Fibroblast of skin of abdomen (primary cell): Measurements from ENCODE around the gene CUEDC2.
A peak's percentile ranks its signal among the peaks of the same experiment; 100 is the strongest.
"Not testable (repeated sequence)": the region's sequence is repeated elsewhere in the genome, so short reads cannot be mapped to it uniquely, and the experiment has no call there.

Experiments
- DNase-seq: peaks from one replicate; pipeline ENCODE4 v3.0.0-alpha.2; 2013

CUEDC2 gene

DNA sequence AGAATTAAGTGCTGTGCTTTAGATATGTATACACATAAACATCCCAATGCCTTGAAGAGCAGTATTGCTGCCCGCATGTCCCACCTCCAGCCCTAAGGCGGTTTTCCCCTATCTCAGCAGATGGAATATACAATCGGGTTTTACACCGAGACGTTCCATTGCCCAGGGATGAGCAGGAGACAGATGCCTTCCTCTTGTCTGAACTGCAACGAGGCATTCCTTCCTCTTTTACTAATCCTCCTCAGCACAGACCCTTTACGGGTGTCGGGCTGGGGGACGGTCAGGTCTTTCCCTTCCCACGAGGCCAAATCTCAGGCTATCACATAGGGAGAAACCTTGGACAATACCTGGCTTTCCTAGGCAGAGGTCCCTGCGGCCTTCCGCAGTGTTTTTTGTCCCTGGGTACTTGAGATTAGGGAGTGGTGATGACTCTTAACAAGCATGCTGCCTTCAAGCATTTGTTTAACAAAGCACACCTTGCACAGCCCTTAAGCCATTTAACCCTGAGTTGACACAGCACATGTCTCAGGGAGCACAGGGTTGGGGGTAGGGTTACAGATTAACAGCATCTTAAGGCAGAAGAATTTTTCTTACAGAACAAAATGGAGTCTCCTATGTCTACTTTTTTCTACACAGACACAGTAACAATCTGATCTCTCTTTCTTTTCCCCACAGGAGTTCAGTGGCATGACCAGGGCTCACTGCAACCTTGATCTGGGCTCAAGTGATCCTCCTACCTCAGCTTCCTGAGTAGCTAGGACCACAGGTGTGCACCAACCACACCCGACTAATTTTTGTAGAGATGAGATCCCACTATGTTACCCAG, 22.5 kb upstream of the CUEDC2 start:
- DNase-seq = not testable (repeated sequence)

DNA sequence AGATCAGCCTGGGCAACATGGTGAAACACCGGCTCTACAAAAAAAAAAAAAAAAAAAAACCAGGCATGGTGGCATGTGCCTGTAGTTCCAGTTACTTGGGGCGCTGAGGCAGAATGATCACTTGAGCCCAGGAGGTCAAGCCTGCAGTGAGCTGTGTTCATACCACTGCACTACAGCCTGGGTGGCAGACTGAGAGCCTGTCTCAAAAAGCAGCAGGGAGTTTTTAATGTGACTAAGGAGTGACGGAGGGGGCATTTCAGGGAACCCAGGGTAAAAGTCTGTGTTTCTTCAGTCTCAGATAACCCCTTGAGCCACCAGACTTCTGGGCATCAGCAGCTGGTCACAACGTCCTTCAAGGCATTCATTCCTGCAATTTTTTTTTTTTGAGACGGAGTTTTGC, 21.1 kb upstream of the CUEDC2 start:
- no peak for DNase-seq

GRCh38 chr10:102452672-102453340, 20.4 kb upstream of the CUEDC2 start:
- DNase-seq = peak; percentile 44

GRCh38 chr10:102451105-102451969, 19.0 kb upstream of the CUEDC2 start, which contains the start of gene C10orf95:
Gene C10orf95, minus strand, starts transcription at chr10:102451543. Its CDS starts 450 bp downstream, at chr10:102451093.
- DNase-seq = peak; percentile 3

GRCh38 chr10:102450374-102451104, 18.2 kb upstream of the CUEDC2 start:
- peak; percentile 79 for DNase-seq

DNA sequence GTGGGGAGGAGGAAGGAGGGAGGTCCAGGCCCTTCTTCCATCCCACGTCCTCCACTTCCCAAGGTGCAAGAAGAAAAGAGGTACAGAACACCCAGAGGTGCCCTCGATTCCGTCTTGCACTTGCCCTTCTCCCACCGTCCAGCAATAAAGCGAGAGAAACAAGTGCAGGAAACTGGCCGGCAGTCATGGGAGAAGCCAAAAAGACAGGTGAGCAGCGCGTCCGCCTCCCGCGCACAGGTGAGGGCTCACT, 17.7 kb upstream of the CUEDC2 start:
- DNase-seq = no peak

DNA sequence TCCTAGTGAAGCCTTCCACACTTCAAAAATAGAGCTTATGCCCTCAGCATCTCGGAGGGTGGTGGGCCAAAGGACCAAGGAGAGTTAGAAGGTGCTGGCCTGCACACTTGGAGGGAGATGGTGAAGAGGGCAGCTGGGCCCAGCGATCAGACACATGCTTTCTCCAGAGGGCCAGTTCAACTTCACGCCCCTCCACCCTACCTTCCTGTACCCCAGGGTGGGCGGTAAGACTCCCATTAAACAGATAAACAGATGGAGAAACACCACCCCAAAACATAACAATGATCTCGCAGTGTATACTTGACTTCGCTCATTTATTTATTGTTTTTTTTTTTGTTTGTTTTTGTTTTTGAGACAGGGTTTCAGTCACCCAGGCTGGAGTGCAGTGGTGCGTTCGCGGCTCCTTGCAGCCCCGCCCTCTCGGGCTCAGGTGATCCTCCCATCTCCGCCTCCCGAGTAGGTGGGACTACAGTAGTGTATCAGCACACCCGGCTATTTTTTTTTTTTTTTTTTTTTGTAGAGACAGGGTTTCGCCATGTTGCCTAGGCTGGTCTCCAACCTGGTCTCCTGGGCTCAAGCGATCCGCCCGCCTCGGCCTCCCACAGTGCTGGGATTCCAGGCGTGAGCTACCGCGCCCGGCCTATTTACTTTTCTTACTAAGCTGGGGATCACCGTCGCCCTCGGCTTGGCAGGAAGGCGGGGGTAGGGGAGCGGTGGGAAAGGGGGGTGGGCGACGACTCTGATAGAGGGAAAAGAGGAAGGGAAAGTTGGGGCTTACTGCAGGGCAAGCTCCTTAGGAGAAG, 17.1 kb upstream of the CUEDC2 start:
- peak; percentile 34 for DNase-seq

GRCh38 chr10:102444851-102445250, 12.5 kb upstream of the CUEDC2 start:
- no peak for DNase-seq

DNA sequence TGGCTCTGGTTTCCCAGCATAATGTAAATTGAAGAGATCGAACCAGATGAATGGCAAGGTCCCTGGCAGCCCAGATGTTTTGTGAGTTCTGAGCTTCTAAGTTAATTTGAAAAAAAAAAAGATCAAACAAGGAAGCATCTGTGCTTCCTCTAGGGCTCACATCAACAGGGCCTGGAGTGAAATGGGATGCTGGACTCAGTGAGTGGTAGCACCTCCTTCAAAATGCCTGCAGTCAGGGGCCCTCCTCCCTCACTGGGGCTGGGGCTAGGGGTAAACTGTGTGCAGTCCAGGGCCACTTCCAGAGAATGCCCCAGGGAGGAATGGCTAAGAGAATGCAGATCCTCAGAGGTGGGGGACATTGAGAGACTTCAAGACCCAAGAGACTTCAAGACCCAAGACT, 6.0 kb upstream of the CUEDC2 start:
- no peak for DNase-seq

DNA sequence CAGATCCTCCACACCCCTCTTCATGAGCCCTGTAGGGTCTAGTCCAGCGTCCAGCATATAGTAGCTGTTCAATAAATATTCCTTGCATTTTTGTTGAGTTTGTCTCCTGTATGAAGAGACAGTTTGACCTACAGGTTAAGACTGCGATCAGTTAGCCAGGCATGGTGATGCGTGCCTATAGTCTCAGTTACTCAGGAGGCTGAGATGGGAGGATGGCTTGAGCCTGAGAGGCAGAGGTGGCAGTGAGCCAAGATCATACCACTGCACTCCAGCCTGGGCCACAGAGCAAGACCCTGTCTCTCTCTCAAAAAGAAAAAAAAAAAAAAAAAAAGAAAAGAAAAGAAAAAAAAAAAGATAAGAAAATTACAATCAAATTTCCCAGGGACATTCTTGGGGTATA, 5.1 kb upstream of the CUEDC2 start:
- no peak for DNase-seq

GRCh38 chr10:102436312-102436711, 3.9 kb upstream of the CUEDC2 start:
- DNase-seq = no peak

- no peak for DNase-seq
Measured at GRCh38 chr10:102435529-102436233, 3.3 kb upstream of the CUEDC2 start.

GRCh38 chr10:102435133-102435497, 2.7 kb upstream of the CUEDC2 start:
- DNase-seq = no peak

DNA sequence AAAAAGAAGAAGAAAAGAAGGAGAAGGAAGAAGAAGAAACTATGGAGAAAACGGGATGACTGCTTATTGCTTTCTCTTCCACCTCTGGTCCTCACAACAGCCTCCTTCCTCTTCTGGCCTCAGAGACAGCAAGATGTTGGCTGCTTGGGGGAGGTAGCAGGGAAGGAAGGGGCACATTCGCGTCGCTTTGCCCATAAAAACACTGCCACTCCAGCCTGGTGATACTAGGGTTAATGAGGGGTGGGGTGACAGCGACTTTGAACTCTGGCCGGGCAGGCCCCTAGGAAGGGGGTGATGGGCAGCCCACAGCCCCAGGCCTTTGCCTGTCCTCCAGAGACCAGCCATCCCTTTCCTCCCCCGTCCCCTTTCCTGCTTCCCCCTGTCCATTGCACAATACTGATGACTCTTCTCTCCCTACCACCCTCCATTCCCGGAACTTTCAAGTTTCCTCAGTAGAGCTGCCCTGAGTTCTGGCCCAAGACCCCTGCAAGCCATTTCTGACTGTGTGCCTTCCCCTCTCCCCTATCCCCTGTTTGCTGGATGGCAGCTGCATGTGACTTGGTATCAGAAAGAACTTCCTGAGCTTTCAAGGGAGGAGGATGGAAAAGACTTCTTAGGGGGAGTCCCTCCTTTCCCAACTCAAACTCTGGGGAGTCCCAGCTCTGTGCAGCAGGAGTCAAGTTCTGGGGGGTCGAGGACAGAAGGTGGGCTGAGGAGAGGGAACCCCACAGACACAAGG, 2.2 kb upstream of the CUEDC2 start:
- DNase-seq = peak; percentile 66

DNA sequence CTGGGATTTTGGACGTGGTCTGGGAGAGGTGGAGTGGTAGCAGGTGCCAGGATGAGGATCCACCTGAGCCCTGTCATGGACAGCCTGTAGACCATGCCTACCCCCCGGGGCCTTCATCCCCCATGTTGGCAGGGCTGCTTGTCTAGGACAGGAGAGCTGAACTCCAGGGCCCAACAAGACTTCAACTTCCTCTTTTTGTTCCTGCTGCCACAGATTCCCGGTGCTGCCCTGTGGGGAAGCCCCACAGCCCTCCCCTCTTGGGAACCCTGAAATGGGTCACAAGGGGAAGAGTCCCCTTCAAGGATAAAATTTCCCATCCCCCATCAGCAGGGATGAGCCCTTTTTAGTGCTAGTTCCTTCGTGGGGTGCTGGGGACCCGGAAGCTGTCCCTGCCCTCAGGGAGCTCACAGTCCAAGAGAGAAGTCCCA, 1.3 kb upstream of the CUEDC2 start:
- no peak for DNase-seq

- no peak for DNase-seq
Measured at GRCh38 chr10:102431452-102432124, 786 bp downstream of the CUEDC2 start.

DNA sequence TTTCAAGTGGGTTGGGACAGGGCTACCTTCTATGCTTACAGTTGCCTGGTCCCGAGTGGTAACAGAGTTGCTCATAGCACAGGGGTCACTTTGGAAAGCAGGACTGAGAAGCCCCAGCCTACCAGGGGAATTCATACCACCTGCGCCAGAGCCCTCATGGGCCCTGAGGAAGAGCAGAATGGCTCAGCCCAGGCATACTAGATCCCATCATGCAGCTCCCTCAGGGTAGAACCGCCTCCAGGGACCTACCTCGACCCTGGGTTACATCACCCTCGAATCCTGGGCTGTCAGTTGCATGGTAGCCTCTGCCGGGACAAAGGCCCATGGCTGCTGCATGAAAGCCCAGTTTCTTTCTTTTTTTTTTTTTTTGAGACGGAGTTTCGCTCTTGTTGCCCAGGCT, 2.9 kb downstream of the CUEDC2 start:
- DNase-seq = no peak

DNA sequence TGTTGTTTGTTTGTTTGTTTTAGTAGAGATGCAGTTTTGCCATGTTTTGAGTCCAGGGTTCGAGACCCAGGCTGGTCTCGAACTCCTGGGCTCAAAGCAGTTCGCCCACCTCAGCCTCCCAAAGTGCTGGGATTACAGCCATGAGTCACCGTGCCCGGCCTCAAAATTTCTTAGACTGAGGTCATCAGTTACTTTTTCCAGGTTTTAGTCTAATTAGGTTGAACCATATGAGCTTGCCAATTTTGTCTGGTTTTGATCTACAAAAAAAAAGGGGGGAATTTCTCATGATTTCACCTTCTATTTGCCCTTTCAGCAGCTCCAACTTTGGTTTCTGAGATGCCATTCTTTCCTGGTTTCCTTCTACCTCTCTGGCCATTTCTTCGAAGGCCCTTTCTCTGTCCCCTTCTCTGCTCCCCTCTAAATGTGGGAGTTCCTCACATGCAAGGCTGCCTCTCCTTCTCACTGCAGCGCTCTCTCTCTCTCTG, 5.5 kb downstream of the CUEDC2 start:
- DNase-seq = peak; percentile 42

- DNase-seq = no peak
Measured at GRCh38 chr10:102425444-102425843, 6.9 kb downstream of the CUEDC2 start.

- no peak for DNase-seq
Measured at GRCh38 chr10:102424916-102425315, 7.5 kb downstream of the CUEDC2 start.
